ENCODE results near the gene GALK2. TPM values are rescaled to one million over a fixed set of nuclear protein-coding genes. Genes with fewer than 3 reads are reported as not detected.
"Not testable (repeated sequence)": the region's sequence is repeated elsewhere in the genome, so short reads cannot be mapped to it uniquely, and the experiment has no call there.

GALK2 gene
- total and polyA plus RNA-seq, 7 donors: 14.7 to 36.0 (median 16.3) TPM

DNA sequence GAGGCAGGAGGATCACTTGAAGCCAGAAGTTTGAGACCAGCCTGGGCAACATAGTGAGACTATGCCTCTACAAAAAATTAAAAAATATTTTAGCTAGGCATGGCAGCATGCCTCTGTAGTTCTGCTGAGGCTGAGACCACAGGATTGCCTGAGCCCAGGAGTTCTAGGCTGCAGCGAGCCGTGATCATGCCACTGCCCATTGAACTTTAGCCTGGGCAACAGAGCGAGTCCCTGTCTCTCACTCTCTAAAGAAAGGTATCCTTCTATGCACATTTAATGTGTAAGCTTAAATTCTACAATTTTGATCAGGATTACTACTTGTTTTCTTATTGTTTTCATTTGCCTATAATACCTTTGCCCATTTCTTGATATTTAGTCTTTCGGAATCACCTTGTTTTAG lies 26.8 kb downstream of the GALK2 start:
- intact Hi-C loops (cut with DNase I): no loop called here
- no peak for ATAC-seq
- peaks cover 10% of the 10 kb centered on the region for H3K4me1 ChIP-seq
- DNase-seq: no peak
- H3K9me3 ChIP-seq: no peaks in the 10 kb centered on the region
- 96 to 99% (median 98%) methylated on average over 4 of the region's 4 CpGs for WGBS, 3 donors
- H3K27ac ChIP-seq: no peak overlapping the region
- peaks cover 0 to 8% of the 10 kb centered on the region in 2 donors for H3K36me3 ChIP-seq (ENCODE audit: insufficient read depth in 1 of 2, low read depth in 1 of 2)
- H3K27me3 ChIP-seq (ENCODE audit: insufficient read depth in 3 of 3, low read length in 2 of 3): no peaks in the 10 kb centered on the region
- TF ChIP-seq, protein P1, sequence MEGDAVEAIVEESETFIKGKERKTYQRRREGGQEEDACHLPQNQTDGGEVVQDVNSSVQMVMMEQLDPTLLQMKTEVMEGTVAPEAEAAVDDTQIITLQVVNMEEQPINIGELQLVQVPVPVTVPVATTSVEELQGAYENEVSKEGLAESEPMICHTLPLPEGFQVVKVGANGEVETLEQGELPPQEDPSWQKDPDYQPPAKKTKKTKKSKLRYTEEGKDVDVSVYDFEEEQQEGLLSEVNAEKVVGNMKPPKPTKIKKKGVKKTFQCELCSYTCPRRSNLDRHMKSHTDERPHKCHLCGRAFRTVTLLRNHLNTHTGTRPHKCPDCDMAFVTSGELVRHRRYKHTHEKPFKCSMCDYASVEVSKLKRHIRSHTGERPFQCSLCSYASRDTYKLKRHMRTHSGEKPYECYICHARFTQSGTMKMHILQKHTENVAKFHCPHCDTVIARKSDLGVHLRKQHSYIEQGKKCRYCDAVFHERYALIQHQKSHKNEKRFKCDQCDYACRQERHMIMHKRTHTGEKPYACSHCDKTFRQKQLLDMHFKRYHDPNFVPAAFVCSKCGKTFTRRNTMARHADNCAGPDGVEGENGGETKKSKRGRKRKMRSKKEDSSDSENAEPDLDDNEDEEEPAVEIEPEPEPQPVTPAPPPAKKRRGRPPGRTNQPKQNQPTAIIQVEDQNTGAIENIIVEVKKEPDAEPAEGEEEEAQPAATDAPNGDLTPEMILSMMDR (IDR thresholded peaks at IDR 0.05): no peak
- H3K4me3 ChIP-seq: no peak overlapping the region

GRCh38 chr15:49199666-49200065 lies 29.6 kb downstream of the GALK2 start:
- no peak overlapping the region for H3K4me3 ChIP-seq
- WGBS, 3 donors: 57 to 64% (median 61%) methylated on average over 3 of the region's 3 CpGs
- H3K4me1 ChIP-seq: peaks cover 10% of the 10 kb centered on the region
- TF ChIP-seq, protein P1 (IDR thresholded peaks at IDR 0.05): no peak
- ATAC-seq: no peak
- H3K9me3 ChIP-seq: no peaks in the 10 kb centered on the region
- no peak for DNase-seq
- H3K36me3 ChIP-seq (ENCODE audit: insufficient read depth in 1 of 2, low read depth in 1 of 2): peaks cover 0 to 23% of the 10 kb centered on the region in 2 donors
- intact Hi-C loops (cut with DNase I): no loop called here
- H3K27me3 ChIP-seq (ENCODE audit: insufficient read depth in 3 of 3, low read length in 2 of 3): no peaks in the 10 kb centered on the region
- H3K27ac ChIP-seq: no peak overlapping the region

- Histone ChIP-seq H3K27ac (no peak overlapping the region), H3K27me3 (ENCODE audit: insufficient read depth in 3 of 3, low read length in 2 of 3) (no peaks in the 10 kb centered on the region), H3K9me3 (no peaks in the 10 kb centered on the region), H3K4me1 (peaks cover 10% of the 10 kb centered on the region), H3K36me3 (ENCODE audit: insufficient read depth in 1 of 2, low read depth in 1 of 2) (peaks cover 0 to 23% of the 10 kb centered on the region in 2 donors), H3K4me3 (no peak overlapping the region)
- 63 to 70% (median 68%) methylated on average over 3 of the region's 3 CpGs for WGBS, 3 donors
- ATAC-seq (no peak), DNase-seq (no peak)
- intact Hi-C loops (cut with DNase I): no loop called here
- TF ChIP-seq, protein P1 (IDR thresholded peaks at IDR 0.05): no peak
These were observed 30.3 kb downstream of the GALK2 start for GRCh38 chr15:49200347-49200746.

DNA sequence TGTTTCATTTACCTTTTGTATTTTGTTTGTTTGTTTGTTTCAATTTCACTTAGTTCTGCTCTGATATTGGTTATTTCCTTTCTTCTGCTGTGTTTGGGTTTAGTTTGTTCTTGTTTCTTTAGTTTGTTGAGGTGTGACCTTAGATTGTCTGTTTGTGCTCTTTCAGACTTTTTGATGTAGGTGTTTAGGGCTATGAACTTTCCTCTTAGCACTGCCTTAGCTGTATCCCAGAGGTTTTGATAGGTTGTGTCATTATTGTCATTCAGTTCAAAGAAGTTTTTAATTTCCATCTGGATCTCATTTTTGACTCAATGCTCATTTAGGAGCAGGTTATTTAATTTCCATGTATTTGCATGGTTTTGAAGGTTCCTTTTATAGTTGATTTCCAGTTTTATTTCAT lies 38.1 kb downstream of the GALK2 start:
- DNase-seq; H3K27ac ChIP-seq; H3K27me3 ChIP-seq (ENCODE audit: insufficient read depth in 3 of 3, low read length in 2 of 3); H3K4me1 ChIP-seq; H3K36me3 ChIP-seq (ENCODE audit: insufficient read depth in 1 of 2, low read depth in 1 of 2); ATAC-seq; H3K4me3 ChIP-seq; intact Hi-C loops (cut with DNase I): not testable (repeated sequence)
- H3K9me3 ChIP-seq: peaks cover 11% of the 10 kb centered on the region

DNA sequence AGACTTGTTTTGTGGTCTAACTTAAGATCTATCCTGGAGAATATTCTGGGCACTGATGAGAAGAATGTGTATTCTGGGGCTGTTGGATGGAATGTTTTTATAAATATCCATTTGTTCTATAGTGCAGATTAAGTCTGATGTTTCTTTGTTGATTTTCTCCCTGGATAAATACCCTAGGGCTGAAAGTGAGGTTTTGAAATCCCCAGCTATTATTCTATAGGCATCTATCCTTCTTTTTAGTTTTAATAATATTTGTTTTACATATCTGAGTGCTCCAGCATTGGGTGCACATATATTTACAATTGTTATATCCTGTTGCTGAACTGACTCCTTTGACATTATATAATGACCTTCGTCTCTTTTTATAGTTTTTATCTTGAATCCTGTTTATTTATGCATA lies 42.9 kb downstream of the GALK2 start:
- Histone ChIP-seq H3K4me1 (no peaks in the 10 kb centered on the region), H3K27ac (no peak overlapping the region), H3K9me3 (peaks cover 8% of the 10 kb centered on the region), H3K36me3 (ENCODE audit: insufficient read depth in 1 of 2, low read depth in 1 of 2) (peaks cover 0 to 7% of the 10 kb centered on the region in 2 donors), H3K27me3 (ENCODE audit: insufficient read depth in 3 of 3, low read length in 2 of 3) (no peaks in the 10 kb centered on the region), H3K4me3 (no peak overlapping the region)
- ATAC-seq (no peak), DNase-seq (no peak)
- TF ChIP-seq, protein P1 (IDR thresholded peaks at IDR 0.05): no peak
- intact Hi-C loops (cut with DNase I): no loop called here
- WGBS, 3 donors: 94 to 98% (median 96%) methylated on average over 1 of the region's 1 CpG
